Chondrocyte (in vitro differentiated cells): Measurements from ENCODE around the gene AAGAB. TPM values are rescaled to one million over a fixed set of nuclear protein-coding genes. Genes with fewer than 3 reads are reported as not detected.
"Not testable (repeated sequence)": the region's sequence is repeated elsewhere in the genome, so short reads cannot be mapped to it uniquely, and the experiment has no call there.

Source experiments
- DNase-seq: peaks from one replicate; pipeline ENCODE4 v3.0.0; 2021; ENCODE audit warnings: mixed read lengths, low spot score
- H3K27ac Mint-ChIP-seq: one replicate; pipeline ENCODE4 v1.8.0; 2021; ENCODE audit warnings: mild to moderate bottlenecking, moderate library complexity, mixed read lengths; ENCODE audit not compliant: unreplicated experiment
- H3K27me3 Mint-ChIP-seq: 2 replicates; pipeline ENCODE4 v1.8.0; 2021; ENCODE audit warnings: low read depth, mixed read lengths
- H3K36me3 Mint-ChIP-seq: 2 replicates; pipeline ENCODE4 v1.8.0; 2021; ENCODE audit warnings: low read depth, mixed read lengths
- H3K4me1 Mint-ChIP-seq: 2 replicates; pipeline ENCODE4 v1.8.0; 2021; ENCODE audit warnings: low read depth, mild to moderate bottlenecking, mixed read lengths
- H3K4me3 Mint-ChIP-seq: one replicate; pipeline ENCODE4 v1.8.0; 2021; ENCODE audit warnings: mild to moderate bottlenecking, moderate library complexity, mixed read lengths; ENCODE audit not compliant: unreplicated experiment
- H3K9me3 Mint-ChIP-seq: 2 replicates; pipeline ENCODE4 v1.8.0; 2021; ENCODE audit warnings: low read depth, mixed read lengths
- total RNA-seq: library from RNA; stranded (reverse); gene quantifications from 3 replicates; pipeline ENCODE4 v1.2.1, GENCODE V29; 2021
- TF ChIP-seq, protein P1 (sequence below): fragments of 200-600 bp; sonication (generic); IDR thresholded peaks from 2 replicates; pipeline ENCODE4 v1.5.0; 2021; ENCODE audit warnings: antibody characterized with exemption, mild to moderate bottlenecking, moderate library complexity

Gene AAGAB
- total RNA-seq, 1 donor from 2014 or later, result 32.0 TPM

DNA sequence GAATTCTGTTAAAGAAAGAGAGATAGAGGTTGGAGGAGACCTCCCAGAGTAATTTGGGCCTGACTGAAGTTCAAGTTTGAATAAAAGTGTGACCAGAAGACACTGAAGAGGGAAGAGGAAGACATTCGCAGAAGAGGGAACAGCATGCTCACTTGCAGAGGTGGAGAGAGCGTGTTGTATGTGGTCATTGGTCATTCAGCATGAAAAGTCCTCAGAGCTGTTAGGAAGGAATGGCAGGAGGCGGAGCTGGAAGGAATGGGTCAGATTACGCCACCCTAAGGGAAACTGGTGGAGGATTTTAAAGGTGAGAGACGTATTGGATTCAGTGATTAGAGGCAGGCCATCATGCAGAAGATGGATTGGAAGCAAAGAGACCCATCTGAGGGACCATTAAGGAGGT, 41.7 kb upstream of the AAGAB start:
- Mint-ChIP-seq H3K36me3 (no peaks in the 10 kb centered on the region), H3K4me1 (no peaks in the 10 kb centered on the region), H3K4me3 (no peak overlapping the region), H3K9me3 (no peaks in the 10 kb centered on the region), H3K27ac (no peak overlapping the region), H3K27me3 (no peaks in the 10 kb centered on the region)
- no peak for DNase-seq
- TF ChIP-seq, protein P1, sequence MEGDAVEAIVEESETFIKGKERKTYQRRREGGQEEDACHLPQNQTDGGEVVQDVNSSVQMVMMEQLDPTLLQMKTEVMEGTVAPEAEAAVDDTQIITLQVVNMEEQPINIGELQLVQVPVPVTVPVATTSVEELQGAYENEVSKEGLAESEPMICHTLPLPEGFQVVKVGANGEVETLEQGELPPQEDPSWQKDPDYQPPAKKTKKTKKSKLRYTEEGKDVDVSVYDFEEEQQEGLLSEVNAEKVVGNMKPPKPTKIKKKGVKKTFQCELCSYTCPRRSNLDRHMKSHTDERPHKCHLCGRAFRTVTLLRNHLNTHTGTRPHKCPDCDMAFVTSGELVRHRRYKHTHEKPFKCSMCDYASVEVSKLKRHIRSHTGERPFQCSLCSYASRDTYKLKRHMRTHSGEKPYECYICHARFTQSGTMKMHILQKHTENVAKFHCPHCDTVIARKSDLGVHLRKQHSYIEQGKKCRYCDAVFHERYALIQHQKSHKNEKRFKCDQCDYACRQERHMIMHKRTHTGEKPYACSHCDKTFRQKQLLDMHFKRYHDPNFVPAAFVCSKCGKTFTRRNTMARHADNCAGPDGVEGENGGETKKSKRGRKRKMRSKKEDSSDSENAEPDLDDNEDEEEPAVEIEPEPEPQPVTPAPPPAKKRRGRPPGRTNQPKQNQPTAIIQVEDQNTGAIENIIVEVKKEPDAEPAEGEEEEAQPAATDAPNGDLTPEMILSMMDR, result no peak

DNA sequence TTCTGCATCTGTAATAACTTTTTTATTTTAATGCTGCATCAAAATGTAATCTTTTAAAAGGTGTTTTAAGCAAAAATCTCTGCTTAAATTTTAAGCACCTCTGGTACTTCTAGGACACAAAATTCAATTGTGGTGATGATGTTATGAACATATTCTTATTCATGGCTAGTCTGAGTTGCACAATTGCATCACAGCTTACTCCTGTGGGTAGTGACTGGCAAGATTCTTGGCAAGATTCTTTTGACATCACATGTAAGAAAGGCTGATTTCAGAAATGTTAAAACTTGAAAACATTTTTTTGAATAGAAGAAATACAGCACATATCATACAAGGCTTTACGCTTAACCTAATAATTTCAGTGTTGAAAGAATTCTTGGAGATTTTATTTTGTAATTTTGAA, 35.9 kb upstream of the AAGAB start:
- Mint-ChIP-seq H3K27me3 (no peaks in the 10 kb centered on the region), H3K36me3 (peaks cover 2% of the 10 kb centered on the region), H3K27ac (no peak overlapping the region), H3K4me3 (no peak overlapping the region), H3K4me1 (no peaks in the 10 kb centered on the region), H3K9me3 (peaks cover 10% of the 10 kb centered on the region)
- TF ChIP-seq, protein P1, result no peak
- DNase-seq, result no peak

DNA sequence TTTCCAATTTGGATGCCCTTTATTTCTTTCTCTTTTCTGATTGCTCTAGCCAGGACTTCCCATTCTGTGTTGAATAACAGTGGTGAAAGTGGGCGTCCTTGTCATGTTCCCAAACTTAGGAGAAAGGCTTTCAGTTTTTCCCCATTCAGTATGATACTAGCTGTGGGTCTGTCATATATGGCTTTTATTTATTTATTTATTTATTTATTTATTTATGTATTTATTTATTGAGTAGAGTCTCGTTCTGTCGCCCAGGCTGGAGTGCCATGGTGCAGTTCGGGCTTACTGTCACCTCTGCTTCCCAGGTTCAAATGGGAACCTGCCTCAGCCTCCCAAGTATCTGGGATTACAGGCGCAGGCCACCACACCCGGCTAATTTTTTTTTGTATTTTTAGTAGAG, 31.9 kb upstream of the AAGAB start:
- not testable (repeated sequence) for DNase-seq, H3K36me3 Mint-ChIP-seq, H3K27ac Mint-ChIP-seq, H3K27me3 Mint-ChIP-seq, H3K4me3 Mint-ChIP-seq, H3K4me1 Mint-ChIP-seq
- H3K9me3 Mint-ChIP-seq, result peaks cover 20% of the 10 kb centered on the region

DNA sequence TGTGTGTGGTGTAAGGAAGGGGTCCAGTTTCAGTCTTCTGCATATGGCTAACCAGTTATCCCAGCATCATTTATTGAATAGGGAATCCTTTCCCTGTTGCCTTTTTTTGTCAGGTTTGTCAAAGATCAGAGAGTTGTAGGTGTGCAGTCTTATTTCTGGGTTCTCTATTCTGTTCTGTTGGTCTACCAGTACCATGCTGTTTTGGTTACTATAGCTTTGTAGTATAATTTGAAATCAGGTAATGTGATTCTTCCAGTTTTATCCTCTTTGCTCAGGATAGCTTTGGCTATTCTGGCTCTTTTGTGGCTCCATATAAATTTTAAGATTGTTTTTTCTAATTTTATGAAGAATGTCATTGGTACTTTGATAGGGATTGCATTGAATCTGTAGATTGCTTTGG, 31.2 kb upstream of the AAGAB start:
- not testable (repeated sequence) for H3K4me1 Mint-ChIP-seq, DNase-seq, H3K27ac Mint-ChIP-seq, H3K27me3 Mint-ChIP-seq, H3K36me3 Mint-ChIP-seq, H3K4me3 Mint-ChIP-seq
- peaks cover 20% of the 10 kb centered on the region for H3K9me3 Mint-ChIP-seq

DNA sequence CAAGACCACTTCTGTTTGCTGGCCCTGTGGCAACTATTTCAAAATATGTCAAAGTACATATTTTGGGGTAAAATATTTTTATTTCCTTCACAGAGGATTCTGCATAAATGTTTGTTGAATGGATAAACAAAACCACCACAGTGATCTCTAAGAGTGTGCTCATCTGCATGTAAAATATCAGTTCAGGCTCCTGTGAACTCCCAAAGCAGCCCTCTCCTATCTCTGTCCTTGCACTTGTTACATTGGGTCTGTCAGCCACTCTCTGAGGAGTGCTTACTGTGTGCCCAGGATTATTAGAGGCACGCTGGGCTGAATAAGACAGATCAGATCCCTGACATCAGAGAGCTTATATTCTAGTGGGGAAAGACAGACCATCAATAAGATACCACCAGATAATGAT, 27.3 kb upstream of the AAGAB start:
- peaks cover 3% of the 10 kb centered on the region for H3K36me3 Mint-ChIP-seq
- no peak for DNase-seq
- H3K27ac Mint-ChIP-seq, result no peak overlapping the region
- H3K4me3 Mint-ChIP-seq, result no peak overlapping the region
- H3K9me3 Mint-ChIP-seq, result peaks cover 20% of the 10 kb centered on the region
- TF ChIP-seq, protein P1, result no peak
- H3K27me3 Mint-ChIP-seq, result no peaks in the 10 kb centered on the region
- peaks cover 3% of the 10 kb centered on the region for H3K4me1 Mint-ChIP-seq

DNA sequence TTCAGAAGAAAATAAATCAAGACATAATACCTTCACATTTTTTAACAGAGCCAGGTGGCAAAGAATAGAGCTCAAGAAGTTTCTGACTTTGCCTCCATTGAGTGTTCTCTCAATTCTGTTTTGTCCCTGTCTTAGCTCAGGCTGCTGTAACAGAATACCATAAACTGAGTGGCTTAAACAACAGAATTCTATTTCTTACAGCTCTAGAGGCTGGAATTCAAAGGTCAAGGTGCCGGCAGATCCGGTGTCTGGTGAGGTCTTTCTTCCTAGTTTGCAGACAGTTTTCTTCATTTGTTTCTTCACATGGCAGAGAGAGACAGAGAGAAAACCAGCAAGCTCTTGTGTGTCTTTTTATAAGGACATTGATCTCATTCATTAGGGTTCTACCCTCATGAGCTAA, 25.8 kb upstream of the AAGAB start:
- TF ChIP-seq, protein P1, result no peak

More for the DNA sequence above, 25.8 kb upstream of the AAGAB start:
- Mint-ChIP-seq H3K27me3 (no peaks in the 10 kb centered on the region), H3K27ac (no peak overlapping the region), H3K36me3 (peaks cover 1% of the 10 kb centered on the region), H3K4me1 (peaks cover 3% of the 10 kb centered on the region), H3K4me3 (no peak overlapping the region), H3K9me3 (peaks cover 9% of the 10 kb centered on the region)
- no peak for DNase-seq
